Psoas muscle (tissue), 8 donors: ENCODE results near the gene EEFSEC. TPM values are rescaled to one million over a fixed set of nuclear protein-coding genes. Genes with fewer than 3 reads are reported as not detected.

Source experiments
- ATAC-seq, 4 donors: fragments of 200-7000 bp; cut with Tn5 transposase; one replicate each; pipeline ENCODE4 v1.9.1; 2020; ENCODE audit warnings: moderate library complexity in 3 of 4, mild to moderate bottlenecking in 2 of 4
- DNase-seq, 2 donors: peaks; one replicate each; pipeline ENCODE4 v3.0.0-alpha.2; 2020
- H3K27ac ChIP-seq: fragments of 200-600 bp; one replicate; pipeline ENCODE4 v1.8.0; 2022
- H3K27me3 ChIP-seq, 3 donors: fragments of 200-600 bp in 1 of 3; one replicate each; pipeline versions ENCODE4 v1.6.1 to v1.8.0; 2013 to 2022; ENCODE audit warnings: low read length in 2 of 3, mild to moderate bottlenecking in 2 of 3, moderate library complexity in 1 of 3; ENCODE audit not compliant: insufficient read depth in 3 of 3
- H3K36me3 ChIP-seq, 2 donors: fragments of 200-600 bp in 1 of 2; one replicate each; pipeline versions ENCODE4 v1.6.1 to v1.8.0; 2013 to 2022; ENCODE audit warnings: low read depth in 1 of 2, mild to moderate bottlenecking in 1 of 2, moderate library complexity in 1 of 2; ENCODE audit not compliant: insufficient read depth in 1 of 2
- H3K4me1 ChIP-seq: fragments of 200-600 bp; one replicate; pipeline ENCODE4 v1.8.0; 2022
- H3K4me3 ChIP-seq: fragments of 200-600 bp; one replicate; pipeline ENCODE4 v1.8.0; 2022; ENCODE audit warnings: mild to moderate bottlenecking
- H3K9me3 ChIP-seq: fragments of 200-600 bp; one replicate; pipeline ENCODE4 v1.8.0; 2022
- CTCF ChIP-seq: fragments of 200-600 bp; IDR thresholded peaks from one replicate; pipeline ENCODE4 v1.8.0; 2022; ENCODE audit warnings: antibody characterized with exemption
- WGBS, 3 donors: extraction: QIAGEN DNeasy Blood & Tissue Kit; methylation state at CpG; one replicate each; pipeline versions ENCODE4 v1.1.6 to v1.1.7; 2013; 5-methylcytosine and 5-hydroxymethylcytosine counted together
- intact Hi-C, 2 donors: fragments of 100-400 bp; cut with DNase I; formaldehyde crosslinking; loops; one replicate each; pipeline versions ENCODE4 v1.11.0 to v1.14.2; 2022
- polyA plus RNA-seq, 3 donors: library from polyadenylated mRNA; stranded (reverse); fragments of 200-250 nt; gene quantifications; one replicate each; pipeline ENCODE4 v1.2.3, GENCODE V29; 2013
- total RNA-seq, 4 donors: library from RNA; stranded (reverse); fragmentation: NEBNext Ultra II Directional in 2 of 4; extraction: Animal tissue kit (Norgen Biotek cat#: 25700) in 2 of 4; gene quantifications; one replicate each; pipeline versions ENCODE4 v1.2.1 to v1.2.4, GENCODE V29; 2021 to 2023
- donor health status: healthy with polysubstance abuse.
- donor health status: DM: no; HTN: no; CAD: no; lungs with moderate emphysema.
- donor health status: Bipolar disorder and iron deficiency.
- donor health status: healthy.
- donor health status: DM: yes; HTN: yes; CAD: no.
- donor health status: DM: no; HTN: no; CAD: no.
- donor health status: DM: no; HTN: no; CAD: no.
- donor health status: DM: yes; HTN: yes; CAD: no.

The EEFSEC gene
- total and polyA plus RNA-seq, 7 donors, result 10.7 to 18.9 (median 14.0) TPM

DNA sequence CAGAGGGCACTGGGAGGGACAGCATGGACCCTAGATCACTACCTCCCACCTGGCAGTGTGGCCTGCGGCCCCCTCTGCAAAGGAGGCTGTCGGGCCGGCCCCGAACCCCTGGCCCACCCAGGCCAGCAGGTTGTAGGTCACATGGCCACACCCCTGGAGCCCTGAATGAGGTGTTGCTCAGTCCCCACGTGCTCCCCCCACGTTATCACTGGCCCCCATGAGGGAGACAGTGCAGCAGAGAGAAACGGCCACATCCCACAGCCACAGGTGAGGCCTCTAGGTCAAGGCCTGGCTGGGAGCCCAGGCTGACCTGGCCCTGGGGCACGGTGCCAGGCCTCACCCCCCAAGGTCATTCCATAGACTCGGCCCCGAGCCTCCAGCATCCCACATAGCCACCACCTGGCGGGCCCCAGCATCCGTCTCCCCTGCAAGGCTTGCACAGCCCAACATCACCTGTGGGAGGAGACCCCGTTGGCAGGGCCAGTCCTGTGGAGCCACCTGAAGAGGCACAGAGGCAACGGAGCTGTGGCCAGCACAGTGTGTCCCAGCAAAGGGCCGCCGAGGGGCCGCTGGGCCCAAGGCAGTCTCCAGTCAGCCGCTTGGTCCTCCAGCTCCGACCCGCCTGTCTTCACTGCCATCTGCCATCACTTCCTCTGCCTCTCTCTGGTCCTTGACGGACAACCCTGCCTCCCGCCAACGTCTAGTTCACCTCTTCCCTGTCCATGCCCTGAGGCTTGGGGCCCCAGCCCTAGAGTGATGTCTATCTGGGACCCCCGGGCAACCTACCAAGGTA is 260.3 kb downstream of the EEFSEC start:
- no peak for TF ChIP-seq CTCF
- intact Hi-C loops, result no loop called here
- Histone ChIP-seq H3K27me3 (no peaks in the 10 kb centered on the region), H3K4me1 (no peaks in the 10 kb centered on the region), H3K4me3 (no peak overlapping the region), H3K27ac (no peak overlapping the region), H3K36me3 (no peaks in the 10 kb centered on the region), H3K9me3 (no peaks in the 10 kb centered on the region)
- 88 to 93% (median 90%) methylated on average over 24 of the region's 24 CpGs for WGBS, 3 donors
- ATAC-seq (no peak), DNase-seq (no peak)

DNA sequence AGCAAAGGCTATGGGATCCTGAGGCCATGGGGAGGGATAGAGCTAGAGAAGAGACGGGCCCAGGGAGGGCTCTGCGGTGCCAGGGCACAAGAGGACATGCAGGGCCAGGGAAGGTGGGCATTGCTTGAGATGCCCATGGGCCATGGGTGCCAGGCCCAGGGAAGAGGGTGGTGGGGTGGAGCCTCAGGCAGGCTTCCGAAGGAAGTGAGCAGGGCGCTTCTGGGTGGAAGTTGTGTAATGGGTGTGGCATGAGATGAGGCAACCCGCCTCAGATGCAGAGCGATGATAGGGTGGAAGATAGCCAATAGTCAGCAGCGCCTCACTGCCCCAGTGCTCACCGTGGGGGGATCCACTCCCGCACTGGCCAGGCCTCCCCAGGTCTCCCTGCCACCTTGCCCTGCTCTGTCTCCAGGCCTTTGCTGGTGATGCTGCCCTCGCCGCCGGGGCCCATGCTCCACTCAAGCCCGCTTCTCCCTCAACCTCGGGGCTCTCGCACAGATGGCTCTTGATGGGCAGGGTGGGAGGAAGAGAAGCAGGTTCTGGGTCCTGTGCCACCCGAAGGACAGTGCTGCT is 262.0 kb downstream of the EEFSEC start:
- TF ChIP-seq CTCF, result no peak
- intact Hi-C loops, result no loop called here
- no peak overlapping the region for H3K27ac ChIP-seq
- no peaks in the 10 kb centered on the region for H3K9me3 ChIP-seq
- H3K27me3 ChIP-seq, result no peaks in the 10 kb centered on the region
- WGBS, 3 donors, result 91 to 94% (median 92%) methylated on average over 16 of the region's 16 CpGs
- DNase-seq (no peak), ATAC-seq (peak in 1 of 4 donors; percentile 12)
- no peaks in the 10 kb centered on the region for H3K4me1 ChIP-seq
- H3K36me3 ChIP-seq, result no peaks in the 10 kb centered on the region
- no peak overlapping the region for H3K4me3 ChIP-seq

DNA sequence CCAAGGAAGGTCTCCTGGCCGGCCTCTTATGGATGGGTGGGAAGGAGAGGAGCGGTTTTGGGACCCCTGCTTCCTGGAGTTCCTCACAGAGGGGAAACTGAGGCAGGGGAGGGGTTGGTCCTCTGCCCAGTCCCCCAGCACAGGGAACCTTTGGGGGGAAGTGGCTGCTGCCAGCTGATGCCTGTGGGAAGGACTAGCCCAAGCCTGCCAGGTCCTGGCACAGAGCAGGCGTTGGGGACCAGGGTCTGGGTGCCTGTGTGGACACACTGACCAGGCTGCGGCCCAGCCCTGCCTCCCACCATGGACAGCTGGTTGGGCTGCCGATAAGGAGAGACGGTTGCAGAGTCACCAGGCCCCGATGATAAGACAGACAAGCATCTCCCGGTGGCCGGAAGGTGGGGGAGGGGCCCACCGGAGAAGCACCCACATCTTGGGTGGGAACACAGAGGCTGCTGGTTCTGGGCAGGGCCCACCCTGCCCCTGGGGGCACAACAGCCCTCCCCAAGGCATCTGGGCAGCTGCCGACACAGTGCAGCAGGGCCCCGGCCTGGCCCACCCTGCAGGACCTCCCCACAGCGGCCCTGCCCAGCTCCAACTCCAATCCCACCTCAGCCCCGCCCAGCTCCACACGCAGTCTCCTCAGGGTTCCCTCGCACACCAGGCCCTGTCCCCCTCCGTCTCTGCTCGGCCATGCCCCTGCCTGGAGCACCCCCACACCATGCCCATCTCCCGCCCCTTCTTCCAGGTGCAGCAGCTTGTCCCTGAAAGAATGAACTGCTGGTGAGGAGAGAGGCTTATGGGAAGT is 262.7 kb downstream of the EEFSEC start:
- WGBS, 3 donors, result 82 to 85% (median 83%) methylated on average over 19 of the region's 19 CpGs
- intact Hi-C loops, result no loop called here
- DNase-seq, result no peak
- Histone ChIP-seq H3K27me3 (no peaks in the 10 kb centered on the region), H3K4me1 (no peaks in the 10 kb centered on the region), H3K36me3 (no peaks in the 10 kb centered on the region), H3K4me3 (no peak overlapping the region), H3K9me3 (no peaks in the 10 kb centered on the region), H3K27ac (no peak overlapping the region)
- no peak for ATAC-seq
- no peak for TF ChIP-seq CTCF

DNA sequence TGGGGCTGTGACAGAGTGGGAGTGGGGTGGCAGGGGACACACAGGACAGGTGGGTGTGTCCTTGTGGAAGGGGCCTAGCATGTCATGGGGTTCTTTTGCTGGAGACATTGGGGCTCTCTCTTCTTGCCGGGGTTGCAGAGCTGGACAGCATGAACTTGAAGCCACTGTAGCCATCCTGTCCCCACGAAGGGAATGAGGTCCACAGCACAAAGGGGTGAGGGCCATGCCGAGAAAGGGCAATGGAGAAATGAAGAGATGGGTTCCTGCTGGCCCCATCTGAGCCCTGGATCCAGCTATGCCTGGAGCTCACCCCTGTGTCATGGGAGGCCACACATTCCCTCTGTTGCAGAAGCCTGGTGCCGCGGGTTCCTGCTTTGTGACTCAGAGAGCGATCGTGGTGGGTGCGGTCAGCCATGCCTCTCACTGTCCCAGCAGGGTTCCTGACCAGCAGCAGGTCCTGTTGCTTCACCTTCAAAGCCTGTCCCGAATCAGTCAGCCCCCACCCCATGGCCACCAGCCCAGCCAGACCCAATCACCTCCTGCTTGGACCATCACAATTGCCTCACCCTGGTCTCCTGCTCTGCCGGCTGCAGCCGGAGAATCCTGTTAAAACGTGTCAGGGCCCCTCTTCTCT is 263.4 kb downstream of the EEFSEC start:
- DNase-seq (no peak), ATAC-seq (no peak)
- intact Hi-C loops, result no loop called here
- Histone ChIP-seq H3K4me3 (no peak overlapping the region), H3K36me3 (no peaks in the 10 kb centered on the region), H3K9me3 (no peaks in the 10 kb centered on the region), H3K27me3 (no peaks in the 10 kb centered on the region), H3K4me1 (no peaks in the 10 kb centered on the region), H3K27ac (no peak overlapping the region)
- WGBS, 3 donors, result 80 to 86% (median 80%) methylated on average over 12 of the region's 12 CpGs
- no peak for TF ChIP-seq CTCF
